ENCODE results near the gene ZDHHC5. TPM values are rescaled to one million over a fixed set of nuclear protein-coding genes. Genes with fewer than 3 reads are reported as not detected.

Gene ZDHHC5
- total RNA-seq, 1 donor from 2014 or later: 64.4 TPM

DNA sequence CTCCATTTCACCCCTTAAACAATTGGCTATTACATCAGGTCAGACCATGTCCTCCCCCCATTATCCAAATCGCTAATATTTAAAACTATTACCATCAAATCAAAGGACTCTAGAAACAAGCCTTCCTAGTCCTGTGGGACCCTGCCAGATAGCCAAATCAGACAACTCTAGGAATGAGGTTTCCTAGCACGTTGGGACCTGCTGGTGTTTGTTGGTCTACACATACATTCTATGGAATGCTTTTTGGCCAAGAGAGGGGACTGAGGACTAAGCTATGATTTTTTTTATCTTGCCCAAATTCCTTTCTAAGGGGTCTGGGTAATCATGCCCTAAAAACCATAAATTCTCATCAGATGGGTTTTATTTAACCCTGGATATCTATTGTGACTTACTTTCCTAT, 59.3 kb downstream of the ZDHHC5 start:
- H3K9me3 ChIP-seq: no peaks in the 10 kb centered on the region
- no peaks in the 10 kb centered on the region for H3K4me1 ChIP-seq
- TF ChIP-seq, protein P1, sequence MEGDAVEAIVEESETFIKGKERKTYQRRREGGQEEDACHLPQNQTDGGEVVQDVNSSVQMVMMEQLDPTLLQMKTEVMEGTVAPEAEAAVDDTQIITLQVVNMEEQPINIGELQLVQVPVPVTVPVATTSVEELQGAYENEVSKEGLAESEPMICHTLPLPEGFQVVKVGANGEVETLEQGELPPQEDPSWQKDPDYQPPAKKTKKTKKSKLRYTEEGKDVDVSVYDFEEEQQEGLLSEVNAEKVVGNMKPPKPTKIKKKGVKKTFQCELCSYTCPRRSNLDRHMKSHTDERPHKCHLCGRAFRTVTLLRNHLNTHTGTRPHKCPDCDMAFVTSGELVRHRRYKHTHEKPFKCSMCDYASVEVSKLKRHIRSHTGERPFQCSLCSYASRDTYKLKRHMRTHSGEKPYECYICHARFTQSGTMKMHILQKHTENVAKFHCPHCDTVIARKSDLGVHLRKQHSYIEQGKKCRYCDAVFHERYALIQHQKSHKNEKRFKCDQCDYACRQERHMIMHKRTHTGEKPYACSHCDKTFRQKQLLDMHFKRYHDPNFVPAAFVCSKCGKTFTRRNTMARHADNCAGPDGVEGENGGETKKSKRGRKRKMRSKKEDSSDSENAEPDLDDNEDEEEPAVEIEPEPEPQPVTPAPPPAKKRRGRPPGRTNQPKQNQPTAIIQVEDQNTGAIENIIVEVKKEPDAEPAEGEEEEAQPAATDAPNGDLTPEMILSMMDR (IDR thresholded peaks at IDR 0.05): no peak
- H3K27ac ChIP-seq: no peak overlapping the region
- H3K4me3 ChIP-seq: no peak overlapping the region
- intact Hi-C loops (cut with DNase I): no loop called here
- DNase-seq (no peak), ATAC-seq (no peak)
- H3K27me3 ChIP-seq (ENCODE audit: low read depth): no peaks in the 10 kb centered on the region
- peaks cover 11% of the 10 kb centered on the region for H3K36me3 ChIP-seq

DNA sequence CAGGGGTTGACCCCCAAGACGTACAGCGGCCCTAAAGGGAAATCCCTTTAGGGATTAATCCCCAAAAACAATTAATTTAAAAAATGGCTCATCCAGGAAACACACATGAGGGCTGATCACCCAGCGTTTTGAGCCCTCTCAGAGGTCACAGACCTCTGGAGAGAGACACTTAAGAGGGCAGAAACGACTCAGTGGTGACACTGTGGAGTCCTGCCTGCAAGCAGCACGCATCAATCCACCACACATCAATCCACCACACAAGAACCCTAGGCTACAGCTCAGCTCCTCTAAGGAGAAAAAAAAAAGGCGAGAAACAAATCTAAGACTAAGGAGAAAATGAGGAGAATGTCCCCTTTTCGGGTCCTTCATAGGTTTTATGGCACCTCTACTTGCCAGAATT, 60.9 kb downstream of the ZDHHC5 start:
- H3K9me3 ChIP-seq: no peaks in the 10 kb centered on the region
- TF ChIP-seq, protein P1 (IDR thresholded peaks at IDR 0.05): no peak
- H3K36me3 ChIP-seq: no peaks in the 10 kb centered on the region
- DNase-seq (no peak), ATAC-seq (no peak)
- H3K4me3 ChIP-seq: no peak overlapping the region
- H3K27me3 ChIP-seq (ENCODE audit: low read depth): no peaks in the 10 kb centered on the region
- no peaks in the 10 kb centered on the region for H3K4me1 ChIP-seq
- intact Hi-C loops (cut with DNase I): no loop called here
- H3K27ac ChIP-seq: no peak overlapping the region

DNA sequence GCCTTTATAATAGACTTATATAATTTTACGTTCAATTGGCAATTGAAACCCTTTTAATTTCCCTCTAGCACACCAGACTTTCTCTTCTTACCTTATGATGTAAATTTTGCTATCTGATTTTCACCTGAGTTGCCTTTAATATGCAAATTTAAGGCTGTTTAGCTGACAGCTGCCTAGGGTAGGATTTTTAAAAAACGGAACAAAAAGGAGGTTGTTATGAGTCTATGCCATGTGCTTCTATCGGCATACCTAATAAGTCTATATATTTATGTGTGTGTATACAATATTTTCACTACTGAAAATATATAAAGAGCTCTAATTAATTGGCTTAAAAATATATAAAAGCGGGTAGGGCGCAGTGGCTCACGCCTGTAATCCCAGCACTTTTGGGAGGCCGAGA, 61.6 kb downstream of the ZDHHC5 start:
- H3K36me3 ChIP-seq: peaks cover 3% of the 10 kb centered on the region
- H3K9me3 ChIP-seq: no peaks in the 10 kb centered on the region
- DNase-seq (no peak), ATAC-seq (no peak)
- H3K4me3 ChIP-seq: no peak overlapping the region
- TF ChIP-seq, protein P1 (IDR thresholded peaks at IDR 0.05): no peak
- intact Hi-C loops (cut with DNase I): no loop called here
- no peaks in the 10 kb centered on the region for H3K4me1 ChIP-seq
- no peak overlapping the region for H3K27ac ChIP-seq
- H3K27me3 ChIP-seq (ENCODE audit: low read depth): no peaks in the 10 kb centered on the region

DNA sequence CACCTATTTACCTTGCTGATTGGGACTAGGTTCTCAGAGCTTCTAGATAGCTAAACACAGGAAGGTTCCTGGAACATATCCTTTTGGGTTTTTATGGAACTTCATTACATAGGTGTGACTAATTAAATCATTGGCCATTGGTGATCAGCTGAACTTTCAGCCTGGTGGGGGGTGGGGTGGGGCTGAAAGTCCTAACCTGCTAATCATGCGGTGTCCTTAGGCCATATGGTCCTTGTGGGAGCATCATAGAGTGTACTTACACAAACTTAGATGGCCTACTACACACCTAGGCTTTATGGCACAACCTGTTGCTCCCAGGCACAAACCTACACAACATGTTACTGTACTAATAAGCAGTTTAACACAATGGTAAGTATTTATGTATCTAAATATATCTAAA, 64.7 kb downstream of the ZDHHC5 start:
- ATAC-seq: no peak
- Histone ChIP-seq H3K36me3 (peaks cover 21% of the 10 kb centered on the region), H3K4me3 (no peak overlapping the region), H3K27ac (no peak overlapping the region), H3K9me3 (no peaks in the 10 kb centered on the region), H3K4me1 (no peaks in the 10 kb centered on the region), H3K27me3 (ENCODE audit: low read depth) (no peaks in the 10 kb centered on the region)
- TF ChIP-seq, protein P1 (IDR thresholded peaks at IDR 0.05): no peak
- intact Hi-C loops (cut with DNase I): no loop called here
- DNase-seq: no peak

DNA sequence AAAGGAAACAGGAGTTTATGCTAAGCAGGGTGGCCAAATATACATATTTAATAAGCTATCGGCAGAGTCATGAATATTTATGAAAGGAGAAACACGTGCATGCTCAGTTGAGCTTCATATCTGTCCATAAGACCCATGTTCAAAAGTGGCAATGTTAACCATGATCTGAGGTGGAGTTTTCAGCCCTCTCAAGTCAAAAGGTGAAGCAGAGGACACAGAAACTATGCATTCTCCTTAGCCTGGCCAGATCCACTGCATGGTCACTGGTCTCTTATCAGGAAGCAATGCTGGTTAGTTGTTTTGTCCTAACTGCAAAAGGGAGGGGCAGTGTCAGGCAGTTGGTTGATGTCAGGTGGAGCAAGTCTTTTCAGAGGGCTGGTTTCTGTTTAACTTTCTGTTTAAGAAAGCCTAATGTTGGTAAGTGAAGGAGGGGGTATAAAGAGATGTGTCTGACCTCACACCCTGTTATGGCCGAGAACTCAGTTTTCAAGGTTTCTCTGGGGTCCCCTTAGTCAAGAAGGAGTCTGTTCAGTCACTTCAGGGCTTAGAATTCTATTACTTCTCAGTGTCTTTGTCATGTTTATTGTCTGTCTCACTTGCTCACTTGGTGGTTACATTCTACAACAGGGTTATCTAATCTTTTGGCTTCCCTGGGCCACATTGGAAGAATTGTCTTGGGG, 67.8 kb downstream of the ZDHHC5 start:
- Histone ChIP-seq H3K36me3 (peaks cover 43% of the 10 kb centered on the region), H3K27me3 (ENCODE audit: low read depth) (no peaks in the 10 kb centered on the region), H3K27ac (no peak overlapping the region), H3K4me1 (peaks cover 5% of the 10 kb centered on the region), H3K9me3 (no peaks in the 10 kb centered on the region), H3K4me3 (no peak overlapping the region)
- intact Hi-C loops (cut with DNase I): no loop called here
- TF ChIP-seq, protein P1 (IDR thresholded peaks at IDR 0.05): no peak
- ATAC-seq: no peak
- DNase-seq: no peak
